CD14-positive monocyte (primary cell): Measurements from ENCODE around the gene FARP1. TPM values are rescaled to one million over a fixed set of nuclear protein-coding genes. Genes with fewer than 3 reads are reported as not detected.

ENCODE experiments used
- DNase-seq, 3 donors: peaks; one replicate each; pipeline ENCODE4 v3.0.0-alpha.2; 2011 to 2022
- H2AFZ ChIP-seq: 2 replicates; pipeline ENCODE4 v1.6.0; 2012; ENCODE audit warnings: mild to moderate bottlenecking, low read depth, low read length, inconsistent platforms; ENCODE audit not compliant: insufficient read depth, poor library complexity, severe bottlenecking
- H3K27ac ChIP-seq, 2 donors: 1 replicate in 1 of 2; 2 replicates in 1 of 2; pipeline ENCODE4 v1.5.1; 2012 to 2013; ENCODE audit warnings: low read length in 2 of 2, control low read depth in 1 of 2, inconsistent platforms in 1 of 2, low read depth in 1 of 2, mild to moderate bottlenecking in 1 of 2
- H3K27me3 ChIP-seq, 2 donors: one replicate each; pipeline versions ENCODE4 v1.6.0 to v1.6.1; 2011 to 2013; ENCODE audit warnings: low read length in 2 of 2; ENCODE audit not compliant: control insufficient read depth in 2 of 2, insufficient read depth in 2 of 2
- H3K36me3 ChIP-seq, 2 donors: replicated peaks in 1 of 2; 1 replicate in 1 of 2; 2 replicates in 1 of 2; pipeline versions ENCODE4 v1.5.1 to v1.6.1; 2012 to 2013; ENCODE audit warnings: low read length in 2 of 2, control low read depth in 1 of 2, inconsistent platforms in 1 of 2, mild to moderate bottlenecking in 1 of 2; ENCODE audit not compliant: insufficient read depth in 2 of 2, control insufficient read depth in 1 of 2
- H3K4me1 ChIP-seq, 2 donors: 1 replicate in 1 of 2; 2 replicates in 1 of 2; pipeline versions ENCODE4 v1.5.1 to v1.6.1; 2012 to 2013; ENCODE audit warnings: low read length in 2 of 2, control low read depth in 1 of 2, inconsistent platforms in 1 of 2, mild to moderate bottlenecking in 1 of 2, moderate library complexity in 1 of 2; ENCODE audit not compliant: insufficient read depth in 2 of 2, control insufficient read depth in 1 of 2
- H3K4me2 ChIP-seq: replicated peaks from 2 replicates; pipeline ENCODE3; 2012; ENCODE audit warnings: low read length, moderate library complexity, mild to moderate bottlenecking; ENCODE audit not compliant: poor library complexity, severe bottlenecking; ENCODE audit errors: extremely low read depth
- H3K4me3 ChIP-seq, 3 experiments: fragments of 200-600 bp in 1 of 3; sonication (generic) in 1 of 3; replicated peaks in 1 of 3; 1 replicate in 2 of 3; 2 replicates in 1 of 3; pipeline ENCODE4 v1.5.1; 2011 to 2013; ENCODE audit warnings: low read length in 3 of 3, mild to moderate bottlenecking in 3 of 3, control low read depth in 2 of 3, low read depth in 2 of 3, inconsistent platforms in 1 of 3, moderate library complexity in 1 of 3
- H3K79me2 ChIP-seq: 2 replicates; pipeline ENCODE4 v1.6.0; 2012; ENCODE audit warnings: mild to moderate bottlenecking, control low read depth, inconsistent platforms, low read length, moderate library complexity; ENCODE audit not compliant: insufficient read depth
- H3K9ac ChIP-seq: 2 replicates; pipeline ENCODE4 v1.6.0; 2017; ENCODE audit warnings: low read length, mild to moderate bottlenecking; ENCODE audit not compliant: insufficient read depth, poor library complexity, severe bottlenecking
- H3K9me3 ChIP-seq, 2 donors: replicated peaks in 1 of 2; 1 replicate in 1 of 2; 2 replicates in 1 of 2; pipeline versions ENCODE4 v1.5.1 to v1.6.1; 2012 to 2013; ENCODE audit warnings: low read length in 2 of 2, control low read depth in 1 of 2; ENCODE audit not compliant: control insufficient read depth in 1 of 2, insufficient read depth in 1 of 2
- H4K20me1 ChIP-seq: 2 replicates; pipeline ENCODE4 v1.6.0; 2012; ENCODE audit warnings: mild to moderate bottlenecking, low read length, control low read depth, moderate library complexity; ENCODE audit not compliant: insufficient read depth
- H3K27ac Mint-ChIP-seq, 7 donors: one replicate each; pipeline ENCODE4 v1.8.0; 2020; ENCODE audit warnings: mild to moderate bottlenecking in 7 of 7, mixed read lengths in 7 of 7, moderate library complexity in 6 of 7, inconsistent platforms in 2 of 7
- H3K27me3 Mint-ChIP-seq, 3 donors: one replicate each; pipeline ENCODE4 v1.8.0; 2021 to 2022; ENCODE audit warnings: low read depth in 3 of 3, mild to moderate bottlenecking in 3 of 3, mixed read lengths in 3 of 3, moderate library complexity in 3 of 3, inconsistent platforms in 1 of 3
- H3K36me3 Mint-ChIP-seq, 2 donors: one replicate each; pipeline ENCODE4 v1.8.0; 2020; ENCODE audit warnings: mixed read lengths in 2 of 2, inconsistent platforms in 1 of 2, mild to moderate bottlenecking in 1 of 2
- H3K4me1 Mint-ChIP-seq: one replicate; pipeline ENCODE4 v1.8.0; 2020; ENCODE audit warnings: mild to moderate bottlenecking, mixed read lengths
- H3K4me3 Mint-ChIP-seq, 2 donors: one replicate each; pipeline ENCODE4 v1.8.0; 2020; ENCODE audit warnings: mild to moderate bottlenecking in 2 of 2, mixed read lengths in 2 of 2, moderate library complexity in 1 of 2
- H3K9me3 Mint-ChIP-seq, 7 donors: one replicate each; pipeline ENCODE4 v1.8.0; 2020 to 2022; ENCODE audit warnings: mixed read lengths in 7 of 7, mild to moderate bottlenecking in 6 of 7, moderate library complexity in 6 of 7, inconsistent platforms in 2 of 7
- CTCF ChIP-seq: fragments of 200-600 bp; IDR thresholded peaks from one replicate; pipeline ENCODE4 v1.8.0; 2022; ENCODE audit warnings: antibody characterized with exemption, mild to moderate bottlenecking
- WGBS: methylation state at CpG from one replicate; pipeline ENCODE4 v1.1.5; 2013; ENCODE audit warnings: missing lambda C conversion rate; ENCODE audit not compliant: insufficient coverage; 5-methylcytosine and 5-hydroxymethylcytosine counted together
- intact Hi-C, 2 donors: fragments of 100-400 bp; cut with micrococcal nuclease; formaldehyde crosslinking; loops; one replicate each; pipeline versions ENCODE4 v1.15.0 to v1.15.1; 2023
- polyA plus RNA-seq, 3 donors: library from polyadenylated mRNA; depleted of rRNA in 1 of 3; unstranded in 2 of 3; stranded (reverse) in 1 of 3; fragments of 300-500 nt in 2 of 3; fragments of >200 nt in 1 of 3; fragmentation: Illumina TruSeq in 2 of 3; gene quantifications; 1 replicate in 2 of 3; 2 replicates in 1 of 3; pipeline ENCODE4 v1.2.3, GENCODE V29; 2012 to 2021

Gene FARP1
- polyA plus RNA-seq, 3 donors: 0.01 to 0.16 (median 0.12) TPM

- Mint-ChIP-seq H3K36me3 (no peaks in the 10 kb centered on the region), H3K4me1 (no peaks in the 10 kb centered on the region), H3K27ac (no peak overlapping the region), H3K9me3 (peaks cover 4 to 12% (median 6%) of the 10 kb centered on the region in 7 donors), H3K4me3 (no peak overlapping the region), H3K27me3 (peaks cover 0 to 4% (median 4%) of the 10 kb centered on the region in 3 donors)
- DNase-seq: no peak
- Histone ChIP-seq H4K20me1 (no peaks in the 10 kb centered on the region), H3K9me3 (peaks cover 0 to 6% of the 10 kb centered on the region in 2 donors), H3K4me1 (no peaks in the 10 kb centered on the region), H3K9ac (no peak overlapping the region), H3K27ac (no peak overlapping the region), H3K4me2 (no peak overlapping the region), H3K79me2 (no peaks in the 10 kb centered on the region), H3K4me3 (no peak overlapping the region), H3K36me3 (no peaks in the 10 kb centered on the region), H2AFZ (no peak overlapping the region), H3K27me3 (no peaks in the 10 kb centered on the region)
- 79% methylated on average over 6 of the region's 9 CpGs for WGBS
- intact Hi-C loops: no loop called here
- no peak for TF ChIP-seq CTCF
These were observed 30.7 kb downstream of the FARP1 start for GRCh38 chr13:98173431-98174152.

DNA sequence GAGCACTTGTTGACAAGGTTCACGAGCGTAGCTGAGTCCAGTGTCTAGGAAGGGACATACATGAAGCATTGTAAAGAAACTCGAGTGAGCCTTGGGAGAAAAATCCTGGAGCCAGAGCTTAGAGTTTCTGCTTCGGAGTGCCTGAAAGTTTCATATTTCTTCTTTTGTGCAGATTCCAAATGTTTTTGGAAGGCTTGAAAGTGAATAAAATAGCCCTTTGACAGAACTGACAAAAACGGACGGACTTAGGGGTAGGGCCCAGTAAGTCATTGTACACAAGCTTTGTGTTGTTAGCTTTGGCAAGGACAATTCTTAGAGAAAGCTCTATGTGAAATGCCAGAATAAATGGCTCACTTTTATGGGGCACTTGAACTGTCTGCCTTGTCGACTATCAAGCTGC, 31.4 kb downstream of the FARP1 start:
- Histone ChIP-seq H3K36me3 (no peaks in the 10 kb centered on the region), H3K9ac (no peak overlapping the region), H3K27ac (no peak overlapping the region), H3K4me3 (no peak overlapping the region), H3K79me2 (no peaks in the 10 kb centered on the region), H3K9me3 (peaks cover 0 to 6% of the 10 kb centered on the region in 2 donors), H3K4me2 (no peak overlapping the region), H3K4me1 (no peaks in the 10 kb centered on the region), H4K20me1 (no peaks in the 10 kb centered on the region), H3K27me3 (no peaks in the 10 kb centered on the region), H2AFZ (no peak overlapping the region)
- Mint-ChIP-seq H3K27ac (no peak overlapping the region), H3K4me3 (no peak overlapping the region), H3K27me3 (peaks cover 0 to 4% (median 4%) of the 10 kb centered on the region in 3 donors), H3K36me3 (no peaks in the 10 kb centered on the region), H3K9me3 (peaks cover 2 to 12% (median 6%) of the 10 kb centered on the region in 7 donors), H3K4me1 (no peaks in the 10 kb centered on the region)
- intact Hi-C loops: no loop called here
- DNase-seq: no peak
- 89% methylated on average over 6 of the region's 7 CpGs for WGBS
- no peak for TF ChIP-seq CTCF
